B cell (primary cell): ENCODE data around the gene AMIGO1.

Source experiments
- EZH2 ChIP-seq: IDR thresholded peaks from 2 replicates; pipeline ENCODE4 v1.6.1; 2012; ENCODE audit warnings: borderline replicate concordance, low read depth, mild to moderate bottlenecking, moderate library complexity, low read length; ENCODE audit not compliant: insufficient read depth, poor library complexity, severe bottlenecking
- TF ChIP-seq, protein P1 (sequence below): fragments of 200-600 bp; IDR thresholded peaks from one replicate; pipeline ENCODE4 v1.8.0; 2022; ENCODE audit warnings: antibody characterized with exemption, mild to moderate bottlenecking

DNA sequence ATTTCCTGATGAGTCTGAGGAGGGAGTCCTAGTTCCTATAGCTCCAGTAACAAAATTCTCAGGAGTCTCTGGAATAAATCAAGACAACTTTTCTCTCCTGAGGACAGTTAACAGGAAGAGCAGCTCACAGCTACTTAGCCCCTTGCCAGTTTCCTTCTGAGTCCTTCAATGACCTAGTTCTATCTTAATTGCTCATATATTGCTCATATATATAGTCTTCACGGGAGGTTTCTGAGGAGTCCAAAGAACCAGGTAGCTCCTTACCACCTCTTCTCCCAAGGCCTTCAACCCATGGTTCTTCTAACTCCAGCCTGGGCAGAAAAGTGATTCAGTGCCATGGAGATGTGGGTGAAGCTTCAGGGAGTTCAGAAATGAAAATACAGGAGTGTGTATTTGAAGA, 4.6 kb downstream of the AMIGO1 start:
- TF ChIP-seq, protein P1, sequence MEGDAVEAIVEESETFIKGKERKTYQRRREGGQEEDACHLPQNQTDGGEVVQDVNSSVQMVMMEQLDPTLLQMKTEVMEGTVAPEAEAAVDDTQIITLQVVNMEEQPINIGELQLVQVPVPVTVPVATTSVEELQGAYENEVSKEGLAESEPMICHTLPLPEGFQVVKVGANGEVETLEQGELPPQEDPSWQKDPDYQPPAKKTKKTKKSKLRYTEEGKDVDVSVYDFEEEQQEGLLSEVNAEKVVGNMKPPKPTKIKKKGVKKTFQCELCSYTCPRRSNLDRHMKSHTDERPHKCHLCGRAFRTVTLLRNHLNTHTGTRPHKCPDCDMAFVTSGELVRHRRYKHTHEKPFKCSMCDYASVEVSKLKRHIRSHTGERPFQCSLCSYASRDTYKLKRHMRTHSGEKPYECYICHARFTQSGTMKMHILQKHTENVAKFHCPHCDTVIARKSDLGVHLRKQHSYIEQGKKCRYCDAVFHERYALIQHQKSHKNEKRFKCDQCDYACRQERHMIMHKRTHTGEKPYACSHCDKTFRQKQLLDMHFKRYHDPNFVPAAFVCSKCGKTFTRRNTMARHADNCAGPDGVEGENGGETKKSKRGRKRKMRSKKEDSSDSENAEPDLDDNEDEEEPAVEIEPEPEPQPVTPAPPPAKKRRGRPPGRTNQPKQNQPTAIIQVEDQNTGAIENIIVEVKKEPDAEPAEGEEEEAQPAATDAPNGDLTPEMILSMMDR = no peak
- no peak for TF ChIP-seq EZH2
